ENCODE measurements around the gene C1orf105.

GRCh38 chr1:172386046-172386445 lies 34.4 kb upstream of the C1orf105 start:
- no peak for TF ChIP-seq CTCF (IDR thresholded peaks at IDR 0.05; ENCODE audit: insufficient read depth, low read length, poor library complexity, severe bottlenecking)
- no peak for TF ChIP-seq EZH2phosphoT487 (conservative IDR thresholded peaks at IDR 0.05; ENCODE audit: low read length)

Measured in SU-DHL-6 (cell line).